H9 (cell line): ENCODE data around the gene PSMD5. TPM values are rescaled to one million over a fixed set of nuclear protein-coding genes. Genes with fewer than 3 reads are reported as not detected.

ENCODE experiments used
- DNase-seq: peaks from one replicate; pipeline ENCODE4 v3.0.0-alpha.2; 2017
- H2AFZ ChIP-seq: one replicate; pipeline ENCODE4 v1.6.1; 2013; ENCODE audit warnings: mild to moderate bottlenecking, low read length, control low read depth, moderate library complexity
- H2AK5ac ChIP-seq: 2 replicates; pipeline ENCODE4 v1.6.1; 2013; ENCODE audit warnings: low read length, control low read depth, mixed read lengths; ENCODE audit not compliant: insufficient read length
- H2BK120ac ChIP-seq: one replicate; pipeline ENCODE4 v1.6.1; 2013; ENCODE audit warnings: low read depth, mild to moderate bottlenecking, low read length, control low read depth, inconsistent platforms; ENCODE audit not compliant: poor library complexity, severe bottlenecking
- H2BK12ac ChIP-seq: 2 replicates; pipeline ENCODE4 v1.6.1; 2013; ENCODE audit warnings: low read length, control low read depth, mixed read lengths, low read depth; ENCODE audit not compliant: insufficient read length
- H2BK15ac ChIP-seq: 2 replicates; pipeline ENCODE4 v1.6.1; 2013; ENCODE audit warnings: low read depth, low read length, control low read depth
- H2BK20ac ChIP-seq: one replicate; pipeline ENCODE4 v1.6.1; 2013; ENCODE audit warnings: low read depth, mild to moderate bottlenecking, low read length, control low read depth, inconsistent platforms; ENCODE audit not compliant: poor library complexity, severe bottlenecking
- H2BK5ac ChIP-seq: 2 replicates; pipeline ENCODE4 v1.6.1; 2013; ENCODE audit warnings: low read length, control low read depth, mixed read lengths; ENCODE audit not compliant: insufficient read length
- H3K14ac ChIP-seq: 2 replicates; pipeline ENCODE4 v1.6.1; 2013; ENCODE audit warnings: low read length, control low read depth; ENCODE audit not compliant: insufficient read depth
- H3K18ac ChIP-seq: 2 replicates; pipeline ENCODE4 v1.6.1; 2013; ENCODE audit warnings: low read depth, mild to moderate bottlenecking, mixed read lengths, low read length, control low read depth; ENCODE audit not compliant: insufficient read length
- H3K23ac ChIP-seq: 2 replicates; pipeline ENCODE4 v1.6.1; 2013; ENCODE audit warnings: low read length, control low read depth, mixed read lengths, low read depth; ENCODE audit not compliant: insufficient read length
- H3K23me2 ChIP-seq: 2 replicates; pipeline ENCODE4 v1.6.1; 2013; ENCODE audit warnings: low read depth, mild to moderate bottlenecking, mixed read lengths, low read length, control low read depth; ENCODE audit not compliant: insufficient read length, poor library complexity, severe bottlenecking
- H3K27ac ChIP-seq: 2 replicates; pipeline ENCODE4 v1.5.1; 2013; ENCODE audit warnings: low read length, control low read depth, mixed read lengths, low read depth; ENCODE audit not compliant: insufficient read length
- H3K27me3 ChIP-seq: 2 replicates; pipeline ENCODE4 v1.6.1; 2013; ENCODE audit warnings: low read length, control low read depth, inconsistent platforms; ENCODE audit not compliant: insufficient read depth
- H3K4ac ChIP-seq: 2 replicates; pipeline ENCODE4 v1.6.1; 2013; ENCODE audit warnings: low read depth, mild to moderate bottlenecking, control low read depth, inconsistent platforms, low read length, moderate library complexity
- H3K4me1 ChIP-seq: 2 replicates; pipeline ENCODE4 v1.6.1; 2013; ENCODE audit warnings: low read length, control low read depth, inconsistent platforms; ENCODE audit not compliant: insufficient read depth
- H3K4me2 ChIP-seq: 2 replicates; pipeline ENCODE4 v1.6.1; 2013; ENCODE audit warnings: low read length, control low read depth, mixed read lengths; ENCODE audit not compliant: insufficient read length, insufficient read depth
- H3K56ac ChIP-seq: 2 replicates; pipeline ENCODE4 v1.6.1; 2013; ENCODE audit warnings: low read depth, mild to moderate bottlenecking, mixed read lengths, low read length, control low read depth; ENCODE audit not compliant: insufficient read length
- H3K79me1 ChIP-seq: 2 replicates; pipeline ENCODE4 v1.6.1; 2013; ENCODE audit warnings: low read depth, mild to moderate bottlenecking, moderate library complexity, low read length, control low read depth, inconsistent platforms; ENCODE audit not compliant: insufficient read depth, poor library complexity, severe bottlenecking
- H3K79me2 ChIP-seq: 2 replicates; pipeline ENCODE4 v1.6.1; 2013; ENCODE audit warnings: low read length, control low read depth, inconsistent platforms; ENCODE audit not compliant: insufficient read depth
- H3K9ac ChIP-seq: 2 replicates; pipeline ENCODE4 v1.6.1; 2013; ENCODE audit warnings: low read length, control low read depth, mixed read lengths; ENCODE audit not compliant: insufficient read length; ENCODE audit errors: extremely low read depth
- H3K9me3 ChIP-seq: one replicate; pipeline ENCODE4 v1.6.1; 2013; ENCODE audit warnings: low read depth, low read length, inconsistent platforms; ENCODE audit not compliant: control insufficient read depth
- H3T11ph ChIP-seq: one replicate; pipeline ENCODE4 v1.6.1; 2013; ENCODE audit warnings: mild to moderate bottlenecking, low read length, control low read depth, inconsistent platforms
- H4K20me1 ChIP-seq: one replicate; pipeline ENCODE4 v1.6.1; 2013; ENCODE audit not compliant: control insufficient read depth, insufficient read length, insufficient read depth
- H4K5ac ChIP-seq: 2 replicates; pipeline ENCODE4 v1.6.1; 2013; ENCODE audit warnings: low read depth, mild to moderate bottlenecking, mixed read lengths, low read length, control low read depth; ENCODE audit not compliant: insufficient read length
- H4K8ac ChIP-seq: replicated peaks from 2 replicates; pipeline ENCODE4 v1.6.1; 2013; ENCODE audit warnings: low read length, control low read depth, mixed read lengths, low read depth; ENCODE audit not compliant: insufficient read length
- H4K91ac ChIP-seq: 2 replicates; pipeline ENCODE4 v1.6.1; 2013; ENCODE audit warnings: low read depth, mild to moderate bottlenecking, moderate library complexity, mixed read lengths, low read length, control low read depth; ENCODE audit not compliant: insufficient read length
- H3K27ac Mint-ChIP-seq, 3 experiments: 2 replicates in 2 of 3; 3 replicates in 1 of 3; pipeline ENCODE4 v1.8.0; 2020 to 2021; ENCODE audit warnings: mixed read lengths in 3 of 3, mild to moderate bottlenecking in 1 of 3, moderate library complexity in 1 of 3
- H3K27me3 Mint-ChIP-seq: 2 replicates; pipeline ENCODE4 v1.8.0; 2021; ENCODE audit warnings: low read depth, mild to moderate bottlenecking, moderate library complexity, mixed read lengths
- H3K36me3 Mint-ChIP-seq, 3 experiments: 2 replicates in 2 of 3; 3 replicates in 1 of 3; pipeline ENCODE4 v1.8.0; 2020 to 2021; ENCODE audit warnings: low read depth in 3 of 3, mixed read lengths in 3 of 3; ENCODE audit not compliant: insufficient read depth in 1 of 3
- H3K4me1 Mint-ChIP-seq, 2 experiments: 2 replicates each; pipeline ENCODE4 v1.8.0; 2020; ENCODE audit warnings: mixed read lengths in 2 of 2
- H3K4me3 Mint-ChIP-seq, 2 experiments: 2 replicates in 1 of 2; 3 replicates in 1 of 2; pipeline ENCODE4 v1.8.0; 2020 to 2021; ENCODE audit warnings: mild to moderate bottlenecking in 2 of 2, mixed read lengths in 2 of 2, moderate library complexity in 1 of 2
- H3K9me3 Mint-ChIP-seq, 2 experiments: 2 replicates in 1 of 2; 3 replicates in 1 of 2; pipeline ENCODE4 v1.8.0; 2020; ENCODE audit warnings: mild to moderate bottlenecking in 2 of 2, mixed read lengths in 2 of 2, moderate library complexity in 1 of 2
- WGBS: extraction: QIAGEN DNeasy Blood & Tissue Kit; methylation state at CpG from one replicate; pipeline ENCODE4 v1.1.7; 2013; ENCODE audit warnings: missing lambda C conversion rate, low lambda C conversion rate, mixed read lengths; ENCODE audit not compliant: insufficient read length; ENCODE audit errors: extremely low coverage; 5-methylcytosine and 5-hydroxymethylcytosine counted together
- total RNA-seq: library from RNA; stranded (reverse); gene quantifications from 2 replicates; pipeline ENCODE4 v1.2.1, GENCODE V29; 2021
- TF ChIP-seq, protein P1 (sequence below): fragments of 200-600 bp; sonication (generic); conservative IDR thresholded peaks from 3 replicates; pipeline ENCODE4 v1.8.0; 2021; ENCODE audit warnings: antibody characterized with exemption, mild to moderate bottlenecking

PSMD5 gene
- total RNA-seq, 1 experiment from 2014 or later, result 64.9 TPM

DNA sequence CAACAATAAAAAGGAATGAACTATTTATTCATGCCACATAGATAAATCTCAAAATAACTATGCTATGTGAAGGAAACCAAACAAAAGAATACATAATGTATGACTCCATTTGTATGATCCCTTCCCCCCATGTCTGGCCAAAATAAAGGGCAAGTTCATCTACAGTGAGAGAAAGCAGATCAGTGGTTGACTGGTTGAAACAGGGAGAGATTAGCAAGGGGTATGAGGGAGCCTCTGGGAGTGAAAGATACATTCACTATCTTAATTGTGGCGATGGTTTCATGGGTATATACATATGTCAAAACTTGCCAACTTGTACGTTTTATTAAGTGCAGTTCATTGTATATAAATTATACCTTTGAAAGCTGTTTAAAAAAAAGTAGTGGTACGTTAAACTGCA lies 4.8 kb downstream of the PSMD5 start:
- Histone ChIP-seq H3K56ac (no peak overlapping the region), H3K9me3 (no peaks in the 10 kb centered on the region), H2BK20ac (no peak overlapping the region), H3K23ac (no peak overlapping the region), H3K79me2 (no peaks in the 10 kb centered on the region), H3K79me1 (no peaks in the 10 kb centered on the region), H3K14ac (no peak overlapping the region), H3K27ac (no peak overlapping the region), H3K27me3 (no peaks in the 10 kb centered on the region), H3K4me1 (no peaks in the 10 kb centered on the region), H3K4me2 (no peak overlapping the region), H2BK120ac (no peak overlapping the region), H2BK12ac (no peak overlapping the region), H4K5ac (no peak overlapping the region), H2BK15ac (no peak overlapping the region), H3T11ph (no peak overlapping the region), H4K8ac (no peak overlapping the region), H4K91ac (no peak overlapping the region), H2BK5ac (no peak overlapping the region), H3K9ac (no peak overlapping the region), H3K23me2 (peaks cover 12% of the 10 kb centered on the region), H4K20me1 (no peaks in the 10 kb centered on the region), H3K18ac (no peak overlapping the region), H2AFZ (no peak overlapping the region), H3K4ac (no peak overlapping the region), H2AK5ac (no peak overlapping the region)
- DNase-seq, result no peak
- no peak overlapping the region; a peak in 2 of 7 replicates for H3K27ac Mint-ChIP-seq
- no peaks in the 10 kb centered on the region; a peak in 1 of 5 replicates for H3K9me3 Mint-ChIP-seq
- peaks cover 0 to 49% (median 29%) of the 10 kb centered on the region in 3 experiments; a peak in 5 of 7 replicates for H3K36me3 Mint-ChIP-seq
- H3K4me1 Mint-ChIP-seq, result peaks cover 20 to 21% of the 10 kb centered on the region in 2 experiments
- no peaks in the 10 kb centered on the region for H3K27me3 Mint-ChIP-seq
- no peak overlapping the region for H3K4me3 Mint-ChIP-seq
- TF ChIP-seq, protein P1, sequence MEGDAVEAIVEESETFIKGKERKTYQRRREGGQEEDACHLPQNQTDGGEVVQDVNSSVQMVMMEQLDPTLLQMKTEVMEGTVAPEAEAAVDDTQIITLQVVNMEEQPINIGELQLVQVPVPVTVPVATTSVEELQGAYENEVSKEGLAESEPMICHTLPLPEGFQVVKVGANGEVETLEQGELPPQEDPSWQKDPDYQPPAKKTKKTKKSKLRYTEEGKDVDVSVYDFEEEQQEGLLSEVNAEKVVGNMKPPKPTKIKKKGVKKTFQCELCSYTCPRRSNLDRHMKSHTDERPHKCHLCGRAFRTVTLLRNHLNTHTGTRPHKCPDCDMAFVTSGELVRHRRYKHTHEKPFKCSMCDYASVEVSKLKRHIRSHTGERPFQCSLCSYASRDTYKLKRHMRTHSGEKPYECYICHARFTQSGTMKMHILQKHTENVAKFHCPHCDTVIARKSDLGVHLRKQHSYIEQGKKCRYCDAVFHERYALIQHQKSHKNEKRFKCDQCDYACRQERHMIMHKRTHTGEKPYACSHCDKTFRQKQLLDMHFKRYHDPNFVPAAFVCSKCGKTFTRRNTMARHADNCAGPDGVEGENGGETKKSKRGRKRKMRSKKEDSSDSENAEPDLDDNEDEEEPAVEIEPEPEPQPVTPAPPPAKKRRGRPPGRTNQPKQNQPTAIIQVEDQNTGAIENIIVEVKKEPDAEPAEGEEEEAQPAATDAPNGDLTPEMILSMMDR, result no peak
- no CpG with 5 or more reads among the region's 3 CpGs for WGBS
